Activated naive CD4-positive, alpha-beta T cell treated with anti-CD3 and anti-CD28 coated beads for 36 hours (primary cell): ENCODE results near the gene AKAP5. TPM values are rescaled to one million over a fixed set of nuclear protein-coding genes. Genes with fewer than 3 reads are reported as not detected.

ENCODE experiments used
- CTCF ChIA-PET: fragments of 350-600 bp; sonication (Branson Sonifier 250); formaldehyde crosslinking; loops from one replicate; lab custom pipeline; 2021; ENCODE audit warnings: antibody characterized with exemption; lab: Charles Lee
- DNase-seq: peaks from one replicate; pipeline ENCODE4 v3.0.0-alpha.2; 2020
- H3K27ac Mint-ChIP-seq: one replicate; pipeline ENCODE4 v1.8.0; 2021; ENCODE audit warnings: mild to moderate bottlenecking, mixed read lengths
- H3K27me3 Mint-ChIP-seq: one replicate; pipeline ENCODE4 v1.8.0; 2021; ENCODE audit warnings: low read depth, mixed read lengths
- H3K36me3 Mint-ChIP-seq: one replicate; pipeline ENCODE4 v1.8.0; 2021; ENCODE audit warnings: low read depth, mixed read lengths
- H3K4me1 Mint-ChIP-seq: one replicate; pipeline ENCODE4 v1.8.0; 2021; ENCODE audit warnings: low read depth, mixed read lengths
- H3K4me3 Mint-ChIP-seq: one replicate; pipeline ENCODE4 v1.8.0; 2021; ENCODE audit warnings: mild to moderate bottlenecking, moderate library complexity, mixed read lengths
- H3K9me3 Mint-ChIP-seq: one replicate; pipeline ENCODE4 v1.8.0; 2021; ENCODE audit warnings: mixed read lengths
- intact Hi-C: fragments of 100-400 bp; cut with micrococcal nuclease; formaldehyde crosslinking; loops from one replicate; pipeline ENCODE4 v1.15.1; 2023
- total RNA-seq, 2 experiments: library from RNA; stranded (reverse); gene quantifications; one replicate each; pipeline ENCODE4 v1.2.3, GENCODE V29; 2021

AKAP5 gene
- total RNA-seq, 2 experiments from 2014 or later, result 0.57 to 0.69 TPM

- intact Hi-C loops, result loop anchor here (2.0 kb wide), 2 partner anchors 75 to 77 kb away; partner anchors contain the start of genes HSPA2 and MTHFD1
- no peaks in the 10 kb centered on the region for H3K27me3 Mint-ChIP-seq
- peaks cover 35% of the 10 kb centered on the region for H3K4me1 Mint-ChIP-seq
- H3K27ac Mint-ChIP-seq, result no peak overlapping the region
- DNase-seq, result no peak
- CTCF ChIA-PET, result interaction anchor here (0.8 to 2.9 kb wide), 4 partner anchors 17 to 86 kb away, joined by 3 to 15 read pairs (median 9); no protein-coding TSS in a partner anchor
- H3K4me3 Mint-ChIP-seq, result no peak overlapping the region
- H3K36me3 Mint-ChIP-seq, result peaks cover 12% of the 10 kb centered on the region
- no peaks in the 10 kb centered on the region for H3K9me3 Mint-ChIP-seq
Measured at GRCh38 chr14:64463873-64464272, 1.4 kb upstream of the AKAP5 start.

- Mint-ChIP-seq H3K9me3 (no peaks in the 10 kb centered on the region), H3K36me3 (peaks cover 7% of the 10 kb centered on the region), H3K27me3 (no peaks in the 10 kb centered on the region), H3K4me3 (peak overlapping the region; percentile 79), H3K27ac (peak overlapping the region; percentile 46), H3K4me1 (peaks cover 37% of the 10 kb centered on the region)
- intact Hi-C loops, result loop anchor here (1.0 to 2.0 kb wide), 4 partner anchors 19 to 76 kb away; partner anchors contain the start of genes HSPA2, MTHFD1 and ZBTB25
- CTCF ChIA-PET, result interaction anchor here (1.4 to 2.9 kb wide), 3 partner anchors 16 to 46 kb away, joined by 5 to 15 read pairs (median 13); no protein-coding TSS in a partner anchor
- no peak for DNase-seq
Measured at GRCh38 chr14:64464651-64465050, 648 bp upstream of the AKAP5 start.

GRCh38 chr14:64465831-64466554, 694 bp downstream of the AKAP5 start:
- intact Hi-C loops, result loop anchor here (1.0 to 2.0 kb wide), 4 partner anchors 21 to 77 kb away; partner anchors contain the start of genes HSPA2, MTHFD1 and ZBTB25

GRCh38 chr14:64467101-64467500, 1.8 kb downstream of the AKAP5 start:
- H3K4me3 Mint-ChIP-seq, result no peak overlapping the region
- peaks cover 2% of the 10 kb centered on the region for H3K36me3 Mint-ChIP-seq
- DNase-seq, result no peak
- no peak overlapping the region for H3K27ac Mint-ChIP-seq
- intact Hi-C loops, result no loop called here
- peaks cover 42% of the 10 kb centered on the region for H3K4me1 Mint-ChIP-seq
- no peaks in the 10 kb centered on the region for H3K27me3 Mint-ChIP-seq
- CTCF ChIA-PET, result interaction anchor here (1.4 to 2.0 kb wide), 3 partner anchors 8 to 170 kb away, joined by 4 to 7 read pairs (median 5); no protein-coding TSS in a partner anchor
- H3K9me3 Mint-ChIP-seq, result no peaks in the 10 kb centered on the region

More at GRCh38 chr14:64465831-64466554, 694 bp downstream of the AKAP5 start:
- DNase-seq, result no peak
- peak overlapping the region; percentile 79 for H3K4me3 Mint-ChIP-seq
- CTCF ChIA-PET, result interaction anchor here (0.6 to 2.0 kb wide), 9 partner anchors 9 to 1094 kb away, joined by 3 to 8 read pairs (median 4); no protein-coding TSS in a partner anchor
- peaks cover 37% of the 10 kb centered on the region for H3K4me1 Mint-ChIP-seq
- H3K36me3 Mint-ChIP-seq, result peaks cover 3% of the 10 kb centered on the region
- no peaks in the 10 kb centered on the region for H3K9me3 Mint-ChIP-seq
- H3K27ac Mint-ChIP-seq, result no peak overlapping the region
- no peaks in the 10 kb centered on the region for H3K27me3 Mint-ChIP-seq

GRCh38 chr14:64467566-64467965, 2.3 kb downstream of the AKAP5 start:
- DNase-seq, result no peak
- CTCF ChIA-PET, result no interaction called here
- Mint-ChIP-seq H3K27me3 (no peaks in the 10 kb centered on the region), H3K4me3 (no peak overlapping the region), H3K9me3 (no peaks in the 10 kb centered on the region), H3K4me1 (peaks cover 42% of the 10 kb centered on the region), H3K36me3 (peaks cover 2% of the 10 kb centered on the region), H3K27ac (no peak overlapping the region)
- intact Hi-C loops, result no loop called here

- CTCF ChIA-PET, result interaction anchor here (0.9 kb wide), 1 partner anchor 10 kb away, joined by 4 read pairs; no protein-coding TSS in a partner anchor
- peaks cover 2% of the 10 kb centered on the region for H3K36me3 Mint-ChIP-seq
- no peaks in the 10 kb centered on the region for H3K9me3 Mint-ChIP-seq
- DNase-seq, result no peak
- peaks cover 42% of the 10 kb centered on the region for H3K4me1 Mint-ChIP-seq
- H3K4me3 Mint-ChIP-seq, result no peak overlapping the region
- intact Hi-C loops, result no loop called here
- H3K27ac Mint-ChIP-seq, result no peak overlapping the region
- H3K27me3 Mint-ChIP-seq, result no peaks in the 10 kb centered on the region
Measured at GRCh38 chr14:64468451-64468850, 3.2 kb downstream of the AKAP5 start.

GRCh38 chr14:64474041-64474440, 8.7 kb downstream of the AKAP5 start:
- no peaks in the 10 kb centered on the region for H3K27me3 Mint-ChIP-seq
- H3K27ac Mint-ChIP-seq, result no peak overlapping the region
- peaks cover 2% of the 10 kb centered on the region for H3K36me3 Mint-ChIP-seq
- H3K9me3 Mint-ChIP-seq, result no peaks in the 10 kb centered on the region
- no peak overlapping the region for H3K4me3 Mint-ChIP-seq
- no peak for DNase-seq
- H3K4me1 Mint-ChIP-seq, result peaks cover 21% of the 10 kb centered on the region
- intact Hi-C loops, result no loop called here
- CTCF ChIA-PET, result interaction anchor here (2.7 kb wide), 1 partner anchor 44 kb away, joined by 8 read pairs; no protein-coding TSS in a partner anchor

GRCh38 chr14:64474698-64475097, 9.4 kb downstream of the AKAP5 start:
- CTCF ChIA-PET, result interaction anchor here (0.6 to 2.7 kb wide), 3 partner anchors 9 to 135 kb away, joined by 3 to 8 read pairs (median 5); no protein-coding TSS in a partner anchor
- Mint-ChIP-seq H3K4me1 (peaks cover 19% of the 10 kb centered on the region), H3K27ac (no peak overlapping the region), H3K27me3 (no peaks in the 10 kb centered on the region), H3K36me3 (peaks cover under 1% of the 10 kb centered on the region), H3K9me3 (no peaks in the 10 kb centered on the region), H3K4me3 (no peak overlapping the region)
- DNase-seq, result no peak
- intact Hi-C loops, result no loop called here

GRCh38 chr14:64475585-64476273, 10.4 kb downstream of the AKAP5 start:
- no peaks in the 10 kb centered on the region for H3K27me3 Mint-ChIP-seq
- H3K9me3 Mint-ChIP-seq, result no peaks in the 10 kb centered on the region
- intact Hi-C loops, result no loop called here
- H3K4me1 Mint-ChIP-seq, result peaks cover 19% of the 10 kb centered on the region
- CTCF ChIA-PET, result interaction anchor here (0.6 to 1.2 kb wide), 5 partner anchors 10 to 136 kb away, joined by 3 to 5 read pairs (median 4); no protein-coding TSS in a partner anchor
- H3K36me3 Mint-ChIP-seq, result no peaks in the 10 kb centered on the region
- H3K4me3 Mint-ChIP-seq, result no peak overlapping the region
- H3K27ac Mint-ChIP-seq, result no peak overlapping the region
- no peak for DNase-seq

- no peaks in the 10 kb centered on the region for H3K27me3 Mint-ChIP-seq
- H3K4me3 Mint-ChIP-seq, result no peak overlapping the region
- no peak for DNase-seq
- H3K9me3 Mint-ChIP-seq, result no peaks in the 10 kb centered on the region
- peaks cover 19% of the 10 kb centered on the region for H3K4me1 Mint-ChIP-seq
- H3K36me3 Mint-ChIP-seq, result no peaks in the 10 kb centered on the region
- CTCF ChIA-PET, result interaction anchor here (0.8 to 5.0 kb wide), 4 partner anchors 20 to 46 kb away, joined by 3 to 22 read pairs (median 4); no protein-coding TSS in a partner anchor
- H3K27ac Mint-ChIP-seq, result no peak overlapping the region
- intact Hi-C loops, result no loop called here
Measured at GRCh38 chr14:64476438-64476837, 11.1 kb downstream of the AKAP5 start.

GRCh38 chr14:64478634-64479250, 13.4 kb downstream of the AKAP5 start:
- no peaks in the 10 kb centered on the region for H3K27me3 Mint-ChIP-seq
- peaks cover 2% of the 10 kb centered on the region for H3K36me3 Mint-ChIP-seq
- no peak overlapping the region for H3K4me3 Mint-ChIP-seq
- H3K4me1 Mint-ChIP-seq, result peaks cover 21% of the 10 kb centered on the region
- CTCF ChIA-PET, result interaction anchor here (0.5 to 5.0 kb wide), 14 partner anchors 9 to 135 kb away, joined by 3 to 22 read pairs (median 4); no protein-coding TSS in a partner anchor
- DNase-seq, result no peak
- H3K9me3 Mint-ChIP-seq, result no peaks in the 10 kb centered on the region
- no peak overlapping the region for H3K27ac Mint-ChIP-seq
- intact Hi-C loops, result loop anchor here (1.0 kb wide), 2 partner anchors 48 to 134 kb away; no protein-coding TSS in a partner anchor
